Embryonic facial prominence (tissue), 1 donor: Measurements from ENCODE around the gene CEP85L.

Experiments used
- DNase-seq: peaks from one replicate; pipeline ENCODE4 v3.0.0-alpha.2; 2016; ENCODE audit errors: extremely low spot score

Gene CEP85L

GRCh38 chr6:118651282-118652050, at the start of gene CEP85L:
CEP85L (minus strand) TSS chr6:118651591; CDS start chr6:118651269, 322 bp downstream.
- DNase-seq: peak; percentile 85

GRCh38 chr6:118700531-118700930, 49.1 kb upstream of the CEP85L start:
- DNase-seq: no peak

GRCh38 chr6:118697554-118697953, 46.2 kb upstream of the CEP85L start:
- DNase-seq: no peak

- DNase-seq: no peak
Measured at GRCh38 chr6:118696271-118696670, 44.9 kb upstream of the CEP85L start.

GRCh38 chr6:118693562-118693961, 42.2 kb upstream of the CEP85L start:
- no peak for DNase-seq

GRCh38 chr6:118685823-118686449, 34.5 kb upstream of the CEP85L start:
- DNase-seq: no peak

GRCh38 chr6:118683881-118684872, 32.8 kb upstream of the CEP85L start:
- DNase-seq: no peak

GRCh38 chr6:118680452-118681095, 29.2 kb upstream of the CEP85L start:
- DNase-seq: no peak

GRCh38 chr6:118679327-118679901, 28.0 kb upstream of the CEP85L start:
- DNase-seq: no peak

- no peak for DNase-seq
Measured at GRCh38 chr6:118678866-118679265, 27.5 kb upstream of the CEP85L start.

GRCh38 chr6:118677193-118677592, 25.8 kb upstream of the CEP85L start:
- no peak for DNase-seq

- no peak for DNase-seq
Measured at GRCh38 chr6:118675225-118675624, 23.8 kb upstream of the CEP85L start.

- DNase-seq: no peak
Measured at GRCh38 chr6:118674772-118675171, 23.4 kb upstream of the CEP85L start.

GRCh38 chr6:118672678-118673077, 21.3 kb upstream of the CEP85L start:
- no peak for DNase-seq

- no peak for DNase-seq
Measured at GRCh38 chr6:118669561-118669960, 18.2 kb upstream of the CEP85L start.

GRCh38 chr6:118668761-118669385, 17.5 kb upstream of the CEP85L start:
- DNase-seq: no peak

- no peak for DNase-seq
Measured at GRCh38 chr6:118667988-118668387, 16.6 kb upstream of the CEP85L start.

GRCh38 chr6:118665011-118665410, 13.6 kb upstream of the CEP85L start:
- DNase-seq: no peak

GRCh38 chr6:118663993-118664985, 12.9 kb upstream of the CEP85L start:
- no peak for DNase-seq

- DNase-seq: no peak
Measured at GRCh38 chr6:118661831-118662230, 10.4 kb upstream of the CEP85L start.
